GM12801 (cell line): ENCODE results near the gene CBX5.

Experiments used
- TF ChIP-seq, protein P1 (sequence below): IDR thresholded peaks from one replicate; pipeline ENCODE4 v1.5.1; 2011; ENCODE audit warnings: control low read depth; ENCODE audit not compliant: insufficient read length; ENCODE audit errors: extremely low read depth

Gene CBX5

DNA sequence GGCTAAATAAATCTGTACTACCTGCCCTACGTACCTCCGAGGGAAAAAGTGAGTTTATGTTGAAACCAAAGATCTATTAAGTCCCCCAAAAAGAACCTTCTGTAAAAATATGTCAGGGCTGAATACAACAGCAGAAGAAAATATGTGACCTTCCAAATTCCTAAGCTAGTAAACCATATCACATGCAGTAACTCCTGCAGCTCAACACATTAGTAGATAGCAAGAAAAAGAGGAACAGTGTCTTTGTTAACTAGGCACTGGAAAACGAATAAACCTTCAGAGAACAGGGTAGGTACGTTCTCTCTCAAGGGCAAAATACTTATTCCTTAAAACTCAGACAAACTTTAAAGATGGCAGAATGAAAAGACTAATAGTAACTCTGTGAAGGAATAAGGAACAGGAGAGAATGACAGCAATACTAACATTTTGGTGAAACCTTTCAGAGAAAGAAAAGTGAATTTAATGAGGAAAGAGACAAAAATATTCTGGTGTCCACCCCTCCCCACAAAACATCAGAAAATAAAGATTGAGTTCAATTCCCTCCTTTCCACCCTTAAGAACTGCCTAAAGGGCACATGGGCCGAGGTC lies 18.0 kb downstream of the CBX5 start:
- TF ChIP-seq, protein P1, sequence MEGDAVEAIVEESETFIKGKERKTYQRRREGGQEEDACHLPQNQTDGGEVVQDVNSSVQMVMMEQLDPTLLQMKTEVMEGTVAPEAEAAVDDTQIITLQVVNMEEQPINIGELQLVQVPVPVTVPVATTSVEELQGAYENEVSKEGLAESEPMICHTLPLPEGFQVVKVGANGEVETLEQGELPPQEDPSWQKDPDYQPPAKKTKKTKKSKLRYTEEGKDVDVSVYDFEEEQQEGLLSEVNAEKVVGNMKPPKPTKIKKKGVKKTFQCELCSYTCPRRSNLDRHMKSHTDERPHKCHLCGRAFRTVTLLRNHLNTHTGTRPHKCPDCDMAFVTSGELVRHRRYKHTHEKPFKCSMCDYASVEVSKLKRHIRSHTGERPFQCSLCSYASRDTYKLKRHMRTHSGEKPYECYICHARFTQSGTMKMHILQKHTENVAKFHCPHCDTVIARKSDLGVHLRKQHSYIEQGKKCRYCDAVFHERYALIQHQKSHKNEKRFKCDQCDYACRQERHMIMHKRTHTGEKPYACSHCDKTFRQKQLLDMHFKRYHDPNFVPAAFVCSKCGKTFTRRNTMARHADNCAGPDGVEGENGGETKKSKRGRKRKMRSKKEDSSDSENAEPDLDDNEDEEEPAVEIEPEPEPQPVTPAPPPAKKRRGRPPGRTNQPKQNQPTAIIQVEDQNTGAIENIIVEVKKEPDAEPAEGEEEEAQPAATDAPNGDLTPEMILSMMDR, result no peak

DNA sequence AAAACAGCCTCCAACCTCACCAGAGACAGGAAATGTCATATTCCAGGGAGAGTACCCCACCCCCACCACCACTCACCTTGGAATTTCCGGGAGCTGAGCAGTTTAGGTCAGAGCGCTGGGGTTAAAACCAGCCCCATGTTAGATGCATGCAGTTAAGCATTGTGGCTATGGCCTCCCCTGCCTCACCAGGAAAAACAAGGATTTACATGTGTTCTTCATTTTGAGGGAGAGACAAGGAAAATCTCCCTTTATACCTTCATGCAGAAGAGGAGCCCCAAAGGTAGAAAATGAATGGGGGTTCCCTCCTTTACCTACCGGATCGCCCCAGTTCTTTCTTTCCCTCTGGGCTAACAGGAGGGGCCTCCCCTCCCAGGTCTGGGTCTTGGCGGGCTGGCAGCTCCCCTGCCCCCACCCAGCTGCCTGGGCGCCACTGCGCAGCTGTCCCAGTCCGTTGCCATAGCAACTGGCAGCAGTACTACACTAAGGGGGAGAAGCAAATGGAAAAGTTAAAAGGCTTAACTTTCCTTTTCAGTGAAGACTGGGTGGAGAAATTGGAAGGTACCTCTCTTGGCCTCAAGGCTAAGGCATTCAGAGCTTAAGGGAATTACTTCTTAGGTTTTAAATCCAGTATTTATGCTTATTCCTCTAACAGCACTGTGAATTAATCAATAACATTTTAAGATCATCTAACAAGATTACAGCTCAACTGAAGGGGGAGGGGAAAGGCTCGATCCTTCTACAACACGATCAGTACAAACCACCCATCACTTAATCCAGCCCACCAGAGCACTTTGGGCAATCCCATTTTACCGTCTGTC lies 20.5 kb downstream of the CBX5 start:
- TF ChIP-seq, protein P1, result no peak

DNA sequence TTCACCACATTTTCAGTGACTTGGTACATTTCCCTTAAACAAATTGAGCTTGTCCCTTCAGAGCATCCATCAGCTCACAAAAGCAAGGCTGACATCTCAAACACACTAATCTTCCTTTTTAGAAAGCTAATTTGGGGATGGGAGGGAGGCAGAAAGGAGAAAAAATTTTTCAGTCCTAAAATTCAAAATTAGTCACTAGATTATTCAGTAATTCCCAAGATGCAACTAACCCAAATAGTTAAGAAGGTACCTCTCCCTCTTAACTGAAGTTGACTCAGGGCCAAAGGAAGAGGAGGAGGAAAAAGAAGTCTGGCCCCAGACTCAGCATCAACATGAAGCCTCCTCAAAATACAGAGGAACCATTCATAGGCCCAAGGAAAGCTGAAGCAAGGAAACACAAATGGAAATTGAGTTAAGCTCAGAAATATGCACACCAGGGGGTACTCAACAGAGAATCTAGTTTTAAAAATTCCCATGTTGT lies 21.7 kb downstream of the CBX5 start:
- TF ChIP-seq, protein P1, result no peak

DNA sequence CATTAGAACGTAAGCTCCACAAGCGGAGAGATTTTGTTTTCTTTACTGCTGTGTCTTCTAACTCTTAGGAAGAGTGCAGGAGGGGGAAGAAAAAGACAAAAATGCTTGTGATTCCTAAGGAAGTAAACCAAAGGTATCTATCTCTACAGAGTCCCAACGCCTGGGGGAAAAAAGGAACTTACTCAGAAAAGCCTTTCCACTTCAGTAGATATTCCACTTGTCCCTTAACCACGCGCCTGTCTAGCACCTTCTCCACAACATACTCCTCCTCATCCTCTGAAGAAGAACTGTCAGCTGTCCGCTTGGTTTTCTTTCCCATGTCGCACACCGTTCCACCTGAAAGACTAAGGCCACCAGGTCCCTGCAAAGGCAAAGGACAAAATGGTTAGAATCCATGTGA lies 22.6 kb downstream of the CBX5 start:
- TF ChIP-seq, protein P1, result no peak

DNA sequence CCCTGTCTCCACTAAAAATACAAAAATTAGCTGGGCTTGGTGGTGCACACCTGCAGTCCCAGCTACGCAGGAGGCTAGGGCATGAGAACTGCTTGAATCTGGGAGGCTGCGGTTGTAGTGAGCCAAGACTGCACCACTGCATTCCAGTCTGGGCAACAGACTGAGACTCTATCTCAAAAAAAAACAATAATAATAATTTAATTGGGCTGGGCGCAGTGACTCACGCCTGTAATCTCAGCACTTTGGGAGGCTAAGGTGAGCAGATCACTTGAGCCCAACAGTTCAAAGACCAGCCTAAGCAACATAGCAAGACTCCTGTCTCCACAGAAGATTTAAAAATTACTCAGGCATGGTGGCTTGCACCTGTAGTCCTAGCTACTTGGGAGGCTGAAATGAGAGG lies 26.7 kb downstream of the CBX5 start:
- TF ChIP-seq, protein P1, result no peak

DNA sequence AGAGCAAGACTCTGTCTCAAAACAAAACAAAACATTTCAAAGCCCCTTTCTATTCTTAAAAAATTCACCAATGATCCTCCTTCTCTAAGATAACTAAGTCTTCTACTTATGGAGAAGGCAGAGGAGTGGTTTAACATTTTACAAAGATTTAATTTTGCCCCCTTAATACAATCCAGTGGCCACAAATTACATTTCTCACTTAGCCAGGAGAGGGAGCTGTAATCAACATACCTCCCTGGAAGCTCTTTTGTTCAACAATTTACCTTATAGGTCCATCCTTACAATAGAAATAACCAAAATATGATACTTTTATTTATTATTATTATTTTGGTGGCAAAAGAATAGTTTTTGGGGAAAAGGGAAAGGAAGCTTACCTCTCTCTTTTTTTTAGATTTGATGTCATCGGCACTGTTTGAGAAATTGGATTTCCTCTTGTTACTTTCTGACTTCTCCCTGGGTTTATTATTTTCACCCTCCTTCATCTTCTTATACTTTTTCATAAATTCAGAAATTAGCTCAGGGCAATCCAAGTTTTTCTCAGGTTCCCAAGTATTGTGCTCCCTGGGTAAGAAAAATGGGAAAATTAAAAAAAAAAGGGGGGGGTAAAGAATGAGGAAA lies 28.1 kb downstream of the CBX5 start:
- TF ChIP-seq, protein P1, result no peak

DNA sequence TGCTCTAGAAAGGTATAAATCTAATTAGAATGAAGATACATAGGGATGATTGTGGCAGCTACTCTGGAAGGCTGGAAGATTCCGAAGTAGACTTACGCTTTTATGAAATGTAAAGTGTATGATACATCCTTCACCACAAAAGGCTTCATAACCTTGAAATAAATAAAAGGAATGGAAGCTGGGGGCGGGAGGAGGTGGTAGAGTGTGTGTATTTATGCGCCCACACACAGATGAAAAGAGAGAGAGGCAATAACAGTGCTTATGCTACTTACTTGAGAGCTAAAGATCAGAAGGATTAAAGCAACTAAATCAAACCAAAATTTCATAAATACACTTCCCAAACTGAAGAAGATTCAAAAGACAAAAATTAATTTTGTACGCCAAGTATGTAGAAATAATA lies 30.4 kb downstream of the CBX5 start:
- TF ChIP-seq, protein P1, result no peak
